HG03196 (cell line): ENCODE measurements around the gene PYCARD.

Source experiments
- ATAC-seq: cut with Tn5 transposase; IDR thresholded peaks from one replicate; pipeline ENCODE4 v1.9.1; 2021; ENCODE audit not compliant: unreplicated experiment

Gene PYCARD

DNA sequence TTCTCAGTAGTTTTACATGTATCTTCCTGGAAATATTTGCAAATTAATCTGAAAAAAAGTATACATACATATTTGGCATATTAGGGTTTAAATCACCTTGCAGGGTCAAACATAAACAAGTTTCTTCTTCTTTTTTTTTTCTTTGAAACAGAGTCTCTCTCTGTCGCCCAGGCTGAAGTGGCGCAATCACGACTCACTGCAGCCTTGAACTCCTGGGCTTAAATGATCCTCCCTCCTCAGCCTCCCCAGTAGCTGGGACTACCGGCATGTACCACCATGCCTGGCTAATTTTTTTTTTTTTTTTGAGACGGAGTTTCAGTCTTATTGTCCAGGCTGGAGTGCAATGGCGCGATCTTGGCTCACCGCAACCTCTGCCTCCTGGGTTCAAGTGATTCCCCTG, 35.2 kb downstream of the PYCARD start:
- ATAC-seq: no peak

DNA sequence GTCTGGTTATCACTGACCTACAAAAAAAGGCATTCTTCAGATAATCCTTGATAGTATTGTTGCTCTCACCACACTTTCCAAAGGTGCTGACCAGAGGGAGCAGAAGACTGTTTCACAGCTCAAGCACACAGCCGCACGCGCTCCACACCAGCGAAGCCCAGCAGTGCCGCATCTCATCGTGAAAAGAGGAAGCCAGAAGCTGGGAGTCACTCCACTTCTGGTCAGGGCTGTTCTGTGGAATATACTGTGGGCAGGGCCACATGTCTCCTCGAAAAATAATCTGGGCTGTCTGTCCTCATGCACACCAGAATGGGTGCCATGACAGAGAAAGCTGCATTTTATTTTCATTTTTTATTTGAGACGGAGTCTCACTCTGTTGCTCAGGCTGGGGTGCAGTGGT, 45.4 kb downstream of the PYCARD start:
- no peak for ATAC-seq
